ENCODE data around the gene SCT.

The SCT gene

GRCh38 chr11:612201-612960 lies 14.6 kb downstream of the SCT start:
- Histone ChIP-seq H3K4me1 (ENCODE audit: control insufficient read depth, low read depth, low read length) (no peaks in the 10 kb centered on the region), H3K36me3 (ENCODE audit: control insufficient read depth, low read depth, low read length) (peaks cover 38% of the 10 kb centered on the region), H3K27me3 (ENCODE audit: control insufficient read depth, insufficient read depth, low read length) (no peaks in the 10 kb centered on the region), H3K9me3 (ENCODE audit: control insufficient read depth, low read depth, low read length) (no peaks in the 10 kb centered on the region), H3K4me3 (ENCODE audit: low read length) (no peak overlapping the region), H3K9ac (ENCODE audit: low read length) (no peak overlapping the region), H3K27ac (ENCODE audit: low read length) (no peak overlapping the region)

GRCh38 chr11:611001-611996 lies 15.7 kb downstream of the SCT start:
- no peak overlapping the region for H3K27ac ChIP-seq (ENCODE audit: low read length)
- H3K9ac ChIP-seq (ENCODE audit: low read length): no peak overlapping the region
- no peaks in the 10 kb centered on the region for H3K4me1 ChIP-seq (ENCODE audit: control insufficient read depth, low read depth, low read length)
- H3K36me3 ChIP-seq (ENCODE audit: control insufficient read depth, low read depth, low read length): peaks cover 49% of the 10 kb centered on the region
- no peak overlapping the region for H3K4me3 ChIP-seq (ENCODE audit: low read length)
- H3K9me3 ChIP-seq (ENCODE audit: control insufficient read depth, low read depth, low read length): no peaks in the 10 kb centered on the region
- H3K27me3 ChIP-seq (ENCODE audit: control insufficient read depth, insufficient read depth, low read length): no peaks in the 10 kb centered on the region

GRCh38 chr11:610146-610801 lies 16.7 kb downstream of the SCT start:
- Histone ChIP-seq H3K4me3 (ENCODE audit: low read length) (no peak overlapping the region), H3K27ac (ENCODE audit: low read length) (no peak overlapping the region), H3K4me1 (ENCODE audit: control insufficient read depth, low read depth, low read length) (no peaks in the 10 kb centered on the region), H3K9me3 (ENCODE audit: control insufficient read depth, low read depth, low read length) (no peaks in the 10 kb centered on the region), H3K36me3 (ENCODE audit: control insufficient read depth, low read depth, low read length) (peaks cover 59% of the 10 kb centered on the region), H3K27me3 (ENCODE audit: control insufficient read depth, insufficient read depth, low read length) (no peaks in the 10 kb centered on the region), H3K9ac (ENCODE audit: low read length) (no peak overlapping the region)

GRCh38 chr11:609341-609811 lies 17.6 kb downstream of the SCT start:
- no peaks in the 10 kb centered on the region for H3K27me3 ChIP-seq (ENCODE audit: control insufficient read depth, insufficient read depth, low read length)
- H3K9ac ChIP-seq (ENCODE audit: low read length): no peak overlapping the region
- H3K36me3 ChIP-seq (ENCODE audit: control insufficient read depth, low read depth, low read length): peaks cover 68% of the 10 kb centered on the region
- no peaks in the 10 kb centered on the region for H3K4me1 ChIP-seq (ENCODE audit: control insufficient read depth, low read depth, low read length)
- H3K9me3 ChIP-seq (ENCODE audit: control insufficient read depth, low read depth, low read length): no peaks in the 10 kb centered on the region
- H3K4me3 ChIP-seq (ENCODE audit: low read length): no peak overlapping the region
- no peak overlapping the region for H3K27ac ChIP-seq (ENCODE audit: low read length)

GRCh38 chr11:608791-609251 lies 18.2 kb downstream of the SCT start:
- Histone ChIP-seq H3K9me3 (ENCODE audit: control insufficient read depth, low read depth, low read length) (no peaks in the 10 kb centered on the region), H3K36me3 (ENCODE audit: control insufficient read depth, low read depth, low read length) (peaks cover 74% of the 10 kb centered on the region), H3K27ac (ENCODE audit: low read length) (no peak overlapping the region), H3K27me3 (ENCODE audit: control insufficient read depth, insufficient read depth, low read length) (no peaks in the 10 kb centered on the region), H3K9ac (ENCODE audit: low read length) (no peak overlapping the region), H3K4me3 (ENCODE audit: low read length) (no peak overlapping the region), H3K4me1 (ENCODE audit: control insufficient read depth, low read depth, low read length) (no peaks in the 10 kb centered on the region)

GRCh38 chr11:607971-608659 lies 18.9 kb downstream of the SCT start:
- H3K27me3 ChIP-seq (ENCODE audit: control insufficient read depth, insufficient read depth, low read length): no peaks in the 10 kb centered on the region
- peaks cover 79% of the 10 kb centered on the region for H3K36me3 ChIP-seq (ENCODE audit: control insufficient read depth, low read depth, low read length)
- no peak overlapping the region for H3K9ac ChIP-seq (ENCODE audit: low read length)
- H3K4me3 ChIP-seq (ENCODE audit: low read length): no peak overlapping the region
- H3K9me3 ChIP-seq (ENCODE audit: control insufficient read depth, low read depth, low read length): no peaks in the 10 kb centered on the region
- H3K27ac ChIP-seq (ENCODE audit: low read length): no peak overlapping the region
- no peaks in the 10 kb centered on the region for H3K4me1 ChIP-seq (ENCODE audit: control insufficient read depth, low read depth, low read length)

- no peak overlapping the region for H3K4me3 ChIP-seq (ENCODE audit: low read length)
- no peaks in the 10 kb centered on the region for H3K9me3 ChIP-seq (ENCODE audit: control insufficient read depth, low read depth, low read length)
- no peaks in the 10 kb centered on the region for H3K4me1 ChIP-seq (ENCODE audit: control insufficient read depth, low read depth, low read length)
- no peaks in the 10 kb centered on the region for H3K27me3 ChIP-seq (ENCODE audit: control insufficient read depth, insufficient read depth, low read length)
- no peak overlapping the region for H3K27ac ChIP-seq (ENCODE audit: low read length)
- H3K36me3 ChIP-seq (ENCODE audit: control insufficient read depth, low read depth, low read length): peaks cover 80% of the 10 kb centered on the region
- H3K9ac ChIP-seq (ENCODE audit: low read length): no peak overlapping the region
These were observed 19.8 kb downstream of the SCT start for GRCh38 chr11:607020-607780.

GRCh38 chr11:606245-606644 lies 20.7 kb downstream of the SCT start:
- Histone ChIP-seq H3K4me1 (ENCODE audit: control insufficient read depth, low read depth, low read length) (no peaks in the 10 kb centered on the region), H3K9ac (ENCODE audit: low read length) (no peak overlapping the region), H3K9me3 (ENCODE audit: control insufficient read depth, low read depth, low read length) (no peaks in the 10 kb centered on the region), H3K4me3 (ENCODE audit: low read length) (no peak overlapping the region), H3K27ac (ENCODE audit: low read length) (no peak overlapping the region), H3K36me3 (ENCODE audit: control insufficient read depth, low read depth, low read length) (peaks cover 87% of the 10 kb centered on the region), H3K27me3 (ENCODE audit: control insufficient read depth, insufficient read depth, low read length) (no peaks in the 10 kb centered on the region)

- Histone ChIP-seq H3K9ac (ENCODE audit: low read length) (no peak overlapping the region), H3K27ac (ENCODE audit: low read length) (no peak overlapping the region), H3K36me3 (ENCODE audit: control insufficient read depth, low read depth, low read length) (peaks cover 85% of the 10 kb centered on the region), H3K4me1 (ENCODE audit: control insufficient read depth, low read depth, low read length) (no peaks in the 10 kb centered on the region), H3K27me3 (ENCODE audit: control insufficient read depth, insufficient read depth, low read length) (no peaks in the 10 kb centered on the region), H3K9me3 (ENCODE audit: control insufficient read depth, low read depth, low read length) (no peaks in the 10 kb centered on the region), H3K4me3 (ENCODE audit: low read length) (no peak overlapping the region)
These were observed 21.5 kb downstream of the SCT start for GRCh38 chr11:605286-606129.

GRCh38 chr11:603154-603553 lies 23.8 kb downstream of the SCT start:
- H3K27ac ChIP-seq (ENCODE audit: low read length): no peak overlapping the region
- no peaks in the 10 kb centered on the region for H3K4me1 ChIP-seq (ENCODE audit: control insufficient read depth, low read depth, low read length)
- H3K27me3 ChIP-seq (ENCODE audit: control insufficient read depth, insufficient read depth, low read length): no peaks in the 10 kb centered on the region
- H3K9me3 ChIP-seq (ENCODE audit: control insufficient read depth, low read depth, low read length): no peaks in the 10 kb centered on the region
- no peak overlapping the region for H3K9ac ChIP-seq (ENCODE audit: low read length)
- peaks cover 83% of the 10 kb centered on the region for H3K36me3 ChIP-seq (ENCODE audit: control insufficient read depth, low read depth, low read length)
- no peak overlapping the region for H3K4me3 ChIP-seq (ENCODE audit: low read length)
